Measurements from ENCODE around the gene KIF16B. TPM values are rescaled to one million over a fixed set of nuclear protein-coding genes. Genes with fewer than 3 reads are reported as not detected.

KIF16B gene
- total and polyA plus RNA-seq, 9 of the 15 experiments (the other 6 are each of a cell fraction or from before 2014, with no cell fraction given): 1.00 to 10.6 (median 8.5) TPM

DNA sequence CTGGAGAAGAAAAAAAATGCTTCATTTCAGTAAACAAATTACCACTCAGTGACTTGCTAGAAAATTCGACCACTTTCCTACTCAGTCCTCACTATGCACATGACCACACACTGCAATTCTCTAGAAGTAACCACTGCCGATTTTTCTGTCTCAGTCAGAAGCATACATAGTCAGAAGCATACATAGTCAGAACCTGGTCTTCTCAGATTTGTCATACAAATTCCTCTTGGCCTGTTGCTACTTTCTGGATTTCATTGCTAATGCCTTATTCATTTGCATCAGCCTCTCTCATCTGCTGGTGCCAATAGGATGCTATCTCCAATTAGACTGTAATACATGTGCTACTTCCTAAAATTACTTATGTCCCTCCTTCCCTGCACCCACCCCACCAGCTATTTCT lies 10.2 kb upstream of the KIF16B start (continued):
- TF ChIP-seq, protein P1, sequence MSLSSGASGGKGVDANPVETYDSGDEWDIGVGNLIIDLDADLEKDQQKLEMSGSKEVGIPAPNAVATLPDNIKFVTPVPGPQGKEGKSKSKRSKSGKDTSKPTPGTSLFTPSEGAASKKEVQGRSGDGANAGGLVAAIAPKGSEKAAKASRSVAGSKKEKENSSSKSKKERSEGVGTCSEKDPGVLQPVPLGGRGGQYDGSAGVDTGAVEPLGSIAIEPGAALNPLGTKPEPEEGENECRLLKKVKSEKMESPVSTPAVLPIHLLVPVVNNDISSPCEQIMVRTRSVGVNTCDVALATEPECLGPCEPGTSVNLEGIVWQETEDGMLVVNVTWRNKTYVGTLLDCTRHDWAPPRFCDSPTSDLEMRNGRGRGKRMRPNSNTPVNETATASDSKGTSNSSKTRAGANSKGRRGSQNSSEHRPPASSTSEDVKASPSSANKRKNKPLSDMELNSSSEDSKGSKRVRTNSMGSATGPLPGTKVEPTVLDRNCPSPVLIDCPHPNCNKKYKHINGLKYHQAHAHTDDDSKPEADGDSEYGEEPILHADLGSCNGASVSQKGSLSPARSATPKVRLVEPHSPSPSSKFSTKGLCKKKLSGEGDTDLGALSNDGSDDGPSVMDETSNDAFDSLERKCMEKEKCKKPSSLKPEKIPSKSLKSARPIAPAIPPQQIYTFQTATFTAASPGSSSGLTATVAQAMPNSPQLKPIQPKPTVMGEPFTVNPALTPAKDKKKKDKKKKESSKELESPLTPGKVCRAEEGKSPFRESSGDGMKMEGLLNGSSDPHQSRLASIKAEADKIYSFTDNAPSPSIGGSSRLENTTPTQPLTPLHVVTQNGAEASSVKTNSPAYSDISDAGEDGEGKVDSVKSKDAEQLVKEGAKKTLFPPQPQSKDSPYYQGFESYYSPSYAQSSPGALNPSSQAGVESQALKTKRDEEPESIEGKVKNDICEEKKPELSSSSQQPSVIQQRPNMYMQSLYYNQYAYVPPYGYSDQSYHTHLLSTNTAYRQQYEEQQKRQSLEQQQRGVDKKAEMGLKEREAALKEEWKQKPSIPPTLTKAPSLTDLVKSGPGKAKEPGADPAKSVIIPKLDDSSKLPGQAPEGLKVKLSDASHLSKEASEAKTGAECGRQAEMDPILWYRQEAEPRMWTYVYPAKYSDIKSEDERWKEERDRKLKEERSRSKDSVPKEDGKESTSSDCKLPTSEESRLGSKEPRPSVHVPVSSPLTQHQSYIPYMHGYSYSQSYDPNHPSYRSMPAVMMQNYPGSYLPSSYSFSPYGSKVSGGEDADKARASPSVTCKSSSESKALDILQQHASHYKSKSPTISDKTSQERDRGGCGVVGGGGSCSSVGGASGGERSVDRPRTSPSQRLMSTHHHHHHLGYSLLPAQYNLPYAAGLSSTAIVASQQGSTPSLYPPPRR (CRISPR knock-in tag; IDR thresholded peaks at IDR 0.05; ENCODE audit: borderline replicate concordance): no peak
- no peak for TF ChIP-seq FOXA3 (CRISPR knock-in tag; conservative IDR thresholded peaks at IDR 0.05 in 1 of 2, IDR thresholded peaks at IDR 0.05 in 1 of 2)
- no peak for TF ChIP-seq XRCC4 (IDR thresholded peaks at IDR 0.05; ENCODE audit: extremely low read depth, insufficient read depth, insufficient read length)
- no peak for TF ChIP-seq CBFB (CRISPR knock-in tag; IDR thresholded peaks at IDR 0.05)
- no peak for TF ChIP-seq IRF2 (CRISPR knock-in tag; IDR thresholded peaks at IDR 0.05)

DNA sequence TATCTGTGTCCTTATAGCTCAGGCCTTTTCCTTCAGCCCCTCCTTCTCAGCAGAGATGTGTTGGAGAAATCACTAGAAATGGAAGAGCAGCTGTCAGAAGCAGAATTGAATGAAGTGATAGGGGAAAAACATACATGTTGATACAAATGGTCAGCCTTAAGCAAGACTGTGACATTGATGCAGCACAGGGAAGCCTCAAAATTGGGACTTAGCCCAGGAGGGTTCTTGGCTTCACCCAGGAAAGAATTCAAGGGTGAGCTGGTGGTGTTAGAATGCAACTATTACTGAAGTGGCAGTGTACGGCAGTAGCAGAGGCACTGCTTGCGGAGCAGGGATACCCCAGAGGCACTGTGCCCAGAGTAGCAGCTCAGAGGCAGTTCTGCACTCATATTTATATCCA lies 8.0 kb upstream of the KIF16B start:
- Histone ChIP-seq H3K9me1 (ENCODE audit: control insufficient read depth, insufficient read depth, low read length) (no peaks in the 10 kb centered on the region), H3K4me3 (no peak overlapping the region), H3K27ac (ENCODE audit: extremely low read depth, low read depth, low read length) (no peak overlapping the region), H3K79me2 (ENCODE audit: control insufficient read depth, insufficient read depth, low read length) (no peaks in the 10 kb centered on the region), H4K20me1 (replicated peaks; ENCODE audit: control insufficient read depth, insufficient read depth, low read length) (no peaks in the 10 kb centered on the region), H3K4me2 (ENCODE audit: insufficient read depth, low read length) (no peak overlapping the region), H3K4me1 (replicated peaks in 1 of 2; ENCODE audit: control insufficient read depth in 2 of 2, insufficient read depth in 2 of 2, low read length in 2 of 2) (peaks cover 0 to under 1% of the 10 kb centered on the region in 2 experiments; a peak in 1 of 5 replicates), H3K9me3 (replicated peaks; ENCODE audit: control insufficient read depth, insufficient read depth, low read depth, low read length) (no peaks in the 10 kb centered on the region), H3K27me3 (ENCODE audit: control insufficient read depth in 2 of 2, insufficient read depth in 2 of 2, low read length in 2 of 2) (peaks cover 0 to under 1% of the 10 kb centered on the region in 2 experiments; a peak in 1 of 5 replicates), H2AFZ (ENCODE audit: low read depth, low read length) (no peak overlapping the region), H3K36me3 (ENCODE audit: control insufficient read depth, insufficient read depth, low read length) (no peaks in the 10 kb centered on the region), H3K9ac (ENCODE audit: insufficient read depth in 1 of 2, low read depth in 2 of 2, low read length in 2 of 2) (no peak overlapping the region)
- CTCF ChIA-PET (ENCODE audit: low intra/inter-chr PET ratio): no interaction called here
- intact Hi-C loops (cut with micrococcal nuclease) (no loop called here), in situ Hi-C loops (cut with MboI) (no loop called here)
- no peak for FAIRE-seq
- ATAC-seq: no peak
- DNase-seq (ENCODE audit: extremely low read depth in 1 of 4, low spot score in 3 of 4): no peak
- 5% methylated on average over 2 of the region's 2 CpGs for WGBS (ENCODE audit: insufficient coverage, low coverage, missing lambda C conversion rate)
- BruUV-seq (replicated peaks): no TSS peak
- POLR2A ChIA-PET: no interaction called here
- no peak for TF ChIP-seq SREBF2 (CRISPR knock-in tag; IDR thresholded peaks at IDR 0.05)
- no peak for TF ChIP-seq TARDBP (IDR thresholded peaks at IDR 0.05)
- TF ChIP-seq ETV1 (tag; conservative IDR thresholded peaks at IDR 0.05; ENCODE audit: low read depth): no peak
- no peak for TF ChIP-seq PTTG1 (tag; IDR thresholded peaks at IDR 0.05; ENCODE audit: low read depth)
- TF ChIP-seq SMARCA5 (IDR thresholded peaks at IDR 0.05): no peak
- no peak for TF ChIP-seq RAD21 (CRISPR knock-in tag; conservative IDR thresholded peaks at IDR 0.05 in 1 of 2, IDR thresholded peaks at IDR 0.05 in 1 of 2)
- no peak for TF ChIP-seq GABPB1 (CRISPR knock-in tag; IDR thresholded peaks at IDR 0.05)
- no peak for TF ChIP-seq PTRF (tag; IDR thresholded peaks at IDR 0.05)
- no peak for TF ChIP-seq DACH1 (IDR thresholded peaks at IDR 0.05; ENCODE audit: partially characterized antibody)
- no peak for TF ChIP-seq TRIM28 (IDR thresholded peaks at IDR 0.05)
- TF ChIP-seq FOS (IDR thresholded peaks at IDR 0.05; ENCODE audit: extremely low read depth, insufficient read length): no peak
